Thyroid gland (tissue), 4 donors: ENCODE measurements around the gene PDXDC1.

ENCODE experiments used
- CTCF ChIP-seq, 6 experiments: fragments of 200-600 bp in 3 of 6; fragments of 450-650 bp in 3 of 6; sonication (generic) in 3 of 6; IDR thresholded peaks; one replicate each; pipeline ENCODE4 v1.5.1; 2016 to 2019; ENCODE audit warnings: antibody characterized with exemption in 6 of 6, mild to moderate bottlenecking in 2 of 6, inconsistent platforms in 1 of 6, moderate library complexity in 1 of 6
- POLR2A ChIP-seq, 2 donors: fragments of 450-650 bp; IDR thresholded peaks; one replicate each; pipeline ENCODE4 v1.6.1; 2017; ENCODE audit warnings: antibody characterized with exemption in 2 of 2, mild to moderate bottlenecking in 2 of 2, moderate library complexity in 1 of 2

GRCh38 chr16:14958970-14959369 lies 15.9 kb upstream of the PDXDC1 start:
- TF ChIP-seq CTCF (IDR thresholded peaks at IDR 0.05) (no peak), POLR2A (IDR thresholded peaks at IDR 0.05) (no peak)
